Measurements from ENCODE around the gene MINDY4.
A peak's percentile ranks its signal among the peaks of the same experiment; 100 is the strongest.

The MINDY4 gene

DNA sequence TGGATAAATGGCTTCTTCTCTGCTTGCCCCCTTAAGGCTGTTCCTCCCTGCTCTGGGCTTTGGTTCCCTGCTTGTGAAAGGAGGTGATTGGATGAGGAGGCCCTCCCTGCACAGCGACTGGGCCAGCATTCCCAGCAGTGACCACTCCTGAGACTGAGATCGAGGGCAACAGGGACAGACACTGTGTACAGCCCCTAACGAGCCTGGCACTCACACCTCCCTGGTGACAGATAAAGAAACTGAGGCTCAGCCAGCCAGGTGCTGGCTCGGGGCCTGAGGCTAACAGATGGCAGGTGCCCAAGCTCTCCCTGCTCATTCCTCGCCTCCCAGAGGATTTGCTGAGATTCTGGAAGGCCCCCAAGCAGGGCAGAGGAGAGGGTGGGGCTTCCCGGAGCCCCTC lies 128.4 kb downstream of the MINDY4 start:
- DNase-seq (ENCODE audit: low spot score) = no peak
- TF ChIP-seq, protein P1, sequence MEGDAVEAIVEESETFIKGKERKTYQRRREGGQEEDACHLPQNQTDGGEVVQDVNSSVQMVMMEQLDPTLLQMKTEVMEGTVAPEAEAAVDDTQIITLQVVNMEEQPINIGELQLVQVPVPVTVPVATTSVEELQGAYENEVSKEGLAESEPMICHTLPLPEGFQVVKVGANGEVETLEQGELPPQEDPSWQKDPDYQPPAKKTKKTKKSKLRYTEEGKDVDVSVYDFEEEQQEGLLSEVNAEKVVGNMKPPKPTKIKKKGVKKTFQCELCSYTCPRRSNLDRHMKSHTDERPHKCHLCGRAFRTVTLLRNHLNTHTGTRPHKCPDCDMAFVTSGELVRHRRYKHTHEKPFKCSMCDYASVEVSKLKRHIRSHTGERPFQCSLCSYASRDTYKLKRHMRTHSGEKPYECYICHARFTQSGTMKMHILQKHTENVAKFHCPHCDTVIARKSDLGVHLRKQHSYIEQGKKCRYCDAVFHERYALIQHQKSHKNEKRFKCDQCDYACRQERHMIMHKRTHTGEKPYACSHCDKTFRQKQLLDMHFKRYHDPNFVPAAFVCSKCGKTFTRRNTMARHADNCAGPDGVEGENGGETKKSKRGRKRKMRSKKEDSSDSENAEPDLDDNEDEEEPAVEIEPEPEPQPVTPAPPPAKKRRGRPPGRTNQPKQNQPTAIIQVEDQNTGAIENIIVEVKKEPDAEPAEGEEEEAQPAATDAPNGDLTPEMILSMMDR (IDR thresholded peaks at IDR 0.05) = no peak
- H3K27ac ChIP-seq = peak overlapping the region; percentile 68 to 75
- no peak overlapping the region for H3K4me3 ChIP-seq

DNA sequence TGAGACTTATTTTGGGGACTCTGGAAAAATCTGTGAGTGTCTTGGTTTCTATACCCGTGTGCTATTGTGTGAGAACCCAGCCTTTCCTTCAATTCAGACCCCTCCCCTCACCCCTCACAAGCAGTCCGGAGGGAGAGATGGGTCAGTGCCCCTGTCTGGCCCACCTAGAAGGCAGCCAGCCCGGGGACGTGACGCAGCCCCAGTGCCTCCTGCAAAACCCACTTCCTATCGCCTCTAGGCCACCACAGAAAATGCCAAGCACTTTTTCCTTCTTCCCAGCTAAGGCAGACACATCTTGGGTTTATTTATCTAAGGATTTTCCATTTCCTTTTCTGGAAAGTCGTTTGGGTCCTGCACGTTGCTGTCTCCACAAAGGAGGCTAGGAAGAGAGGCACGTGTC lies 128.8 kb downstream of the MINDY4 start:
- H3K27ac ChIP-seq = peak overlapping the region; percentile 68 to 75
- no peak overlapping the region for H3K4me3 ChIP-seq
- TF ChIP-seq, protein P1 (IDR thresholded peaks at IDR 0.05) = no peak
- DNase-seq (ENCODE audit: low spot score) = no peak

DNA sequence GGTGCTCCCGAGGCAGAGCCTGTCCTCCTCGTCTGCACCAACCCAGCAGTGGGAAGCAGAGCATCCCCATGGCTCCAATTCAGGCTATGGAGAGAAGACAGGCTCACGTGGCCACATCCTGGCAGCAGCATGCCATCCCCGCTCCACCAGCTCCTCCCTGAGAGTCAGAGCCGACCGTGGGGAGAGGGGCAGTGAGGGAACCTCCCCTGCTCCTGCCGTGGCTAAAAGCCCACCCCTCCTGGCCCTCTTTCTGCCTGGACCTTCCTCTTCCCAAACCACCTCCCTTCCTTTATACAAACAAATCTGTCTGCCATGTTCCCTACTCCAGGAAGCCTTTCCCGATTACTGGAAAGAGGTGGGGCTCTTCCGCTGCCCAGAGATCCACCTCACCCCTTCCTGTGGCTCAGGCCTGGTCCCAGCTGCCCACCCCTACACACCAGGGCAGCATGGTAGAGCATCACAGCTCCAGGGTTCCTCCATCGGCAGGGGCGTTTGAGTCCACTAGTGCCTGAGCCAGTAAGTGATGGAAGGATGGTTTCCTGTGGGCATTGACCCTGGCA lies 129.7 kb downstream of the MINDY4 start:
- H3K27ac ChIP-seq = peak overlapping the region; percentile 68 to 75

DNA sequence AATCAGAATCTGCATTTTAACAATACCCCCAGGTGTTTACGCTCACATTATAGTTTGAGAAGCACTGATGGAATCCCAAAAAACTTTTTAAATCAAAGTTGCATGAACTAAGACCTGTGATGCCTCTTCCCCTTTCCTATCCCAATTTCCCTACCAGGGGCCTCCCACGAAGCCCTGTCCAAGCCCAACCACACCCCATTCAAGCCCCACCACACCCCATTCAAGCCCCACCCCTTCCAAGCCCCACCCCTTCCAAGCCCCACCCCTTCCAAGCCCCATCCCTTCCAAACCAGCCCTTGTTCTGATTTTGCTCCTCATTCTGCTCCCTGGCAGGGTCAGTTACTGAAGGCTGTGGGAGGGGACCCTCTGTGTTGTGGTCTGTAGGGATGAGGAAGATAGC lies 130.6 kb downstream of the MINDY4 start:
- TF ChIP-seq, protein P1 (IDR thresholded peaks at IDR 0.05) = no peak
- no peak for DNase-seq (ENCODE audit: low spot score)
- Histone ChIP-seq H3K27ac (peak overlapping the region in 1 of 2 donors; percentile 20), H3K4me3 (no peak overlapping the region)

More for the DNA sequence above, 129.7 kb downstream of the MINDY4 start:
- DNase-seq (ENCODE audit: low spot score) = no peak
- TF ChIP-seq, protein P1 (IDR thresholded peaks at IDR 0.05) = no peak
- no peak overlapping the region for H3K4me3 ChIP-seq

DNA sequence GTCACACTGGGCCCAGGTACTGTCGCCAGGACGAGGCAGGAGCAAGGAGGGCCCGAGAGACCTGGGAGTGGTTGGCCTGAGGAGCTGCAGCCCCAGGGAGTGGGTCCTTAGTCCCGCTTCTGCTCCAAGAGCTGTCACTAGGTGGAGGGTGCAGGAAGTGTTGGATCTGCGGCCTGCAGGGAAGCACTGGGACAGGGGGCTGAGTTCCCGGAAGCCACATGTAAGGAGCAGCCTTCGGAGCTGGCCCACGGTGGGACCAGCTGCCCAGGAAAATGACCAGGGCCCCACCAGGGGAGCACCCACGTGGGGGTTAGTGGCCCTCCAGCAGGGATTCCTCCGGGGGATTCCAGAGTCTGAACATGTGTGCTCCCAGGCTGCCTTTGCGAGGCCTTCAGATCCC lies 131.2 kb downstream of the MINDY4 start:
- Histone ChIP-seq H3K27ac (peak overlapping the region in 1 of 2 donors; percentile 20), H3K4me3 (no peak overlapping the region)
- no peak for DNase-seq (ENCODE audit: low spot score)
- TF ChIP-seq, protein P1 (IDR thresholded peaks at IDR 0.05) = no peak

DNA sequence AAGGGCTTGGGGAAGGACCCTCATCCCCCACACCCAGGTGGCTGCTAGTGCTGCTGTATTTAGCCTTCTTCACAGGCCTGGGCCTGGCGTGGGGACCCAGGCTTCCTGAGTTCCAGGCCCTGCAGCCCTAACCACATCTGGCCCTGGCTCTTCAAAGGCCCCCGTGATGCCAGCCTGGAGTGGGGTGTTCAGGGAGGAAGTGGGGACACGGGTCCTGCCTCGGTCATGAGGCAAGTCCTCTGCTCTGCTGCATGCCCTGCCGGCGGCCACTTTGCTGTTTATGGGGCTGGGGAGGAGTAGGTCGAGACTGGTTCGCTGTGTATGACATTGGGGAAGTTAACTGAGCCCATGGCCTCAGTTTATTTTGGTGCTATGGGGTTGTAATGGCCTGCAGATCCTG lies 131.9 kb downstream of the MINDY4 start:
- H3K27ac ChIP-seq = peak overlapping the region in 1 of 2 donors; percentile 97
- TF ChIP-seq, protein P1 (IDR thresholded peaks at IDR 0.05) = no peak
- no peak overlapping the region for H3K4me3 ChIP-seq
- DNase-seq (ENCODE audit: low spot score) = no peak

DNA sequence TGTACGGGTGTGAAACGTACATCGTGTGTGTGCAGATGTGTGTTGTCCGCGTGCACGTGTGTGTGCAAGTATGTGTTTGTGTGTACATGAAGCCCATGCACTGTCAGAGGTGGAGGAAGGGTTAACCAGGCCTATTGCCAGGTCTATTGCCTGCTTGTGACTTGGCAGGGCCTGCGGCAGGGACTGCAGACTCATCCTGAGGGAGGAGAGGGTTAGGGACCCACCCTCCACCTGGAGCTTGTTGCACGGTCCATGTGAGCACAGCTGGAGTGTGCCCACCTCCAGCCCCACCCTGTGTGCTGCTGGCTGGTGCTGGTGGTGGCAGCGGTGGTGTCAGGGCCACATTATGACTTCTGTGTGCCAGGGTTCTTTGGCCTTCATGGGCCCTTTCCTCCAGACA lies 133.3 kb downstream of the MINDY4 start:
- no peak for DNase-seq (ENCODE audit: low spot score)
- TF ChIP-seq, protein P1 (IDR thresholded peaks at IDR 0.05) = no peak
- H3K27ac ChIP-seq = peak overlapping the region in 1 of 2 donors; percentile 97
- no peak overlapping the region for H3K4me3 ChIP-seq

All from coronary artery (tissue), 2 donors.